OCI-LY3 (cell line): ENCODE data around the gene KL.

Experiments used
- H2AFZ ChIP-seq: fragments of 200-600, 300-600 bp; shearing (Covaris generic); 2 replicates; pipeline ENCODE4 v1.6.0; 2014; ENCODE audit warnings: antibody characterized with exemption, low read depth, low read length
- H3K27ac ChIP-seq: fragments of 200-600, 300-600 bp; sonication (generic); 2 replicates; pipeline ENCODE4 v1.5.1; 2014; ENCODE audit warnings: mild to moderate bottlenecking, low read length, moderate library complexity, mixed read lengths
- H3K27me3 ChIP-seq: fragments of 200-600, 300-600 bp; sonication (generic); 2 replicates; pipeline ENCODE4 v1.6.1; 2014; ENCODE audit warnings: low read depth, low read length, mixed read lengths
- H3K36me3 ChIP-seq: fragments of 200-600, 300-600 bp; sonication (generic); replicated peaks from 2 replicates; pipeline ENCODE3; 2014; ENCODE audit warnings: low read depth, low read length, mixed read lengths
- H3K4me1 ChIP-seq: fragments of 300-600, 200-600 bp; sonication (generic); 2 replicates; pipeline ENCODE4 v1.6.1; 2014; ENCODE audit warnings: low read length, mixed read lengths
- H3K4me2 ChIP-seq: fragments of 200-600, 300-600 bp; sonication (generic); 2 replicates; pipeline ENCODE4 v1.6.1; 2014; ENCODE audit warnings: low read length, mixed read lengths
- H3K4me3 ChIP-seq: fragments of 300-600, 200-600 bp; sonication (generic); 2 replicates; pipeline ENCODE4 v1.5.1; 2014; ENCODE audit warnings: antibody characterized with exemption, mild to moderate bottlenecking, low read length, moderate library complexity
- H3K79me2 ChIP-seq: fragments of 300-600, 200-600 bp; shearing (Covaris generic); 2 replicates; pipeline ENCODE4 v1.6.1; 2014; ENCODE audit warnings: mild to moderate bottlenecking, low read length, mixed read lengths
- H3K9ac ChIP-seq: fragments of 300-600, 200-600 bp; shearing (Covaris generic); 2 replicates; pipeline ENCODE4 v1.6.0; 2014; ENCODE audit warnings: mild to moderate bottlenecking, low read length, moderate library complexity
- H3K9me3 ChIP-seq: fragments of 200-600, 300-600 bp; shearing (Covaris generic); 2 replicates; pipeline ENCODE4 v1.6.1; 2014; ENCODE audit warnings: low read length, mixed read lengths; ENCODE audit not compliant: insufficient read depth
- H4K20me1 ChIP-seq: fragments of 200-600, 300-600 bp; sonication (generic); 2 replicates; pipeline ENCODE4 v1.6.1; 2016; ENCODE audit warnings: low read length, mixed read lengths; ENCODE audit not compliant: insufficient read depth
- CTCF ChIP-seq: fragments of 200-600, 300-600 bp; sonication (generic); IDR thresholded peaks from 2 replicates; pipeline ENCODE4 v1.5.1; 2014; ENCODE audit warnings: antibody characterized with exemption, low read length, low read depth
- EZH2phosphoT487 ChIP-seq: fragments of 200-600 bp; shearing (Covaris generic); IDR thresholded peaks from 2 replicates; pipeline ENCODE4 v1.6.1; 2018; ENCODE audit warnings: antibody characterized with exemption, mixed run types, low read depth

The KL gene

GRCh38 chr13:33003458-33004019 lies 12.7 kb upstream of the KL start:
- Histone ChIP-seq H4K20me1 (no peaks in the 10 kb centered on the region), H3K4me1 (no peaks in the 10 kb centered on the region), H3K9me3 (peaks cover 10% of the 10 kb centered on the region), H3K9ac (no peak overlapping the region), H2AFZ (no peak overlapping the region), H3K4me3 (no peak overlapping the region), H3K36me3 (peaks cover 2% of the 10 kb centered on the region), H3K27me3 (no peaks in the 10 kb centered on the region), H3K4me2 (no peak overlapping the region), H3K79me2 (no peaks in the 10 kb centered on the region), H3K27ac (no peak overlapping the region)
- TF ChIP-seq CTCF, result no peak

- no peak overlapping the region for H2AFZ ChIP-seq
- H3K27me3 ChIP-seq, result no peaks in the 10 kb centered on the region
- H3K36me3 ChIP-seq, result peaks cover 2% of the 10 kb centered on the region
- no peak overlapping the region for H3K4me3 ChIP-seq
- peaks cover 10% of the 10 kb centered on the region for H3K9me3 ChIP-seq
- no peaks in the 10 kb centered on the region for H4K20me1 ChIP-seq
- TF ChIP-seq CTCF (no peak), EZH2phosphoT487 (no peak)
- no peak overlapping the region for H3K9ac ChIP-seq
- no peaks in the 10 kb centered on the region for H3K79me2 ChIP-seq
- no peak overlapping the region for H3K4me2 ChIP-seq
- H3K27ac ChIP-seq, result no peak overlapping the region
- no peaks in the 10 kb centered on the region for H3K4me1 ChIP-seq
Measured at GRCh38 chr13:33004511-33004910, 11.7 kb upstream of the KL start.

- Histone ChIP-seq H3K4me2 (no peak overlapping the region), H4K20me1 (no peaks in the 10 kb centered on the region), H3K36me3 (peaks cover 2% of the 10 kb centered on the region), H3K9me3 (peaks cover 15% of the 10 kb centered on the region), H3K4me1 (no peaks in the 10 kb centered on the region), H3K4me3 (no peak overlapping the region), H3K27me3 (no peaks in the 10 kb centered on the region), H2AFZ (no peak overlapping the region), H3K9ac (no peak overlapping the region), H3K79me2 (no peaks in the 10 kb centered on the region), H3K27ac (no peak overlapping the region)
- TF ChIP-seq CTCF (no peak), EZH2phosphoT487 (no peak)
Measured at GRCh38 chr13:33006134-33006533, 10.1 kb upstream of the KL start.

- Histone ChIP-seq H3K9ac (no peak overlapping the region), H3K79me2 (no peaks in the 10 kb centered on the region), H4K20me1 (no peaks in the 10 kb centered on the region), H3K36me3 (peaks cover 2% of the 10 kb centered on the region), H2AFZ (no peak overlapping the region), H3K9me3 (peaks cover 15% of the 10 kb centered on the region), H3K4me2 (no peak overlapping the region), H3K27me3 (no peaks in the 10 kb centered on the region), H3K4me1 (no peaks in the 10 kb centered on the region), H3K27ac (no peak overlapping the region), H3K4me3 (no peak overlapping the region)
- TF ChIP-seq EZH2phosphoT487 (no peak), CTCF (no peak)
Measured at GRCh38 chr13:33006638-33007037, 9.6 kb upstream of the KL start.
